RCC 7860 (cell line): ENCODE measurements around the gene MRTFA.

ENCODE experiments used
- DNase-seq: peaks from one replicate; pipeline ENCODE4 v3.0.0-alpha.2; 2015; ENCODE audit warnings: low spot score
- FAIRE-seq: peaks from 2 replicates; lab custom pipeline; 2012; peaks lifted over from hg19 to GRCh38; lab: Jason Lieb, UNC

The MRTFA gene

DNA sequence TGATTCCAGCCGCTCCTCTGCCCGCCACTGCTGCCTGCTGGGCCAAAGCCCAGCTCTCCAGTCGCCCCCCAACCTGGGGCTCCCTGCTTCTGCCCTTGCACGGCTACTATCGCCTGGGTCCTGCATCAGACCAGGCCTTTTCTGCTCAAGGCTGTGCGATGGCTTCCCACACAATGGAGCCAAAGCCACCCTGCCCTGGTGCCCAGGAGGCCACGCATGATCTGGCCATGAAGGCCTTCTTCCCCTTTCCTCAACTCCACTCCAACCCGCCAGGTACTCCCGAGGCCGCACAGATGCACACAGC lies 220.3 kb downstream of the MRTFA start:
- no peak for DNase-seq
- no peak for FAIRE-seq

DNA sequence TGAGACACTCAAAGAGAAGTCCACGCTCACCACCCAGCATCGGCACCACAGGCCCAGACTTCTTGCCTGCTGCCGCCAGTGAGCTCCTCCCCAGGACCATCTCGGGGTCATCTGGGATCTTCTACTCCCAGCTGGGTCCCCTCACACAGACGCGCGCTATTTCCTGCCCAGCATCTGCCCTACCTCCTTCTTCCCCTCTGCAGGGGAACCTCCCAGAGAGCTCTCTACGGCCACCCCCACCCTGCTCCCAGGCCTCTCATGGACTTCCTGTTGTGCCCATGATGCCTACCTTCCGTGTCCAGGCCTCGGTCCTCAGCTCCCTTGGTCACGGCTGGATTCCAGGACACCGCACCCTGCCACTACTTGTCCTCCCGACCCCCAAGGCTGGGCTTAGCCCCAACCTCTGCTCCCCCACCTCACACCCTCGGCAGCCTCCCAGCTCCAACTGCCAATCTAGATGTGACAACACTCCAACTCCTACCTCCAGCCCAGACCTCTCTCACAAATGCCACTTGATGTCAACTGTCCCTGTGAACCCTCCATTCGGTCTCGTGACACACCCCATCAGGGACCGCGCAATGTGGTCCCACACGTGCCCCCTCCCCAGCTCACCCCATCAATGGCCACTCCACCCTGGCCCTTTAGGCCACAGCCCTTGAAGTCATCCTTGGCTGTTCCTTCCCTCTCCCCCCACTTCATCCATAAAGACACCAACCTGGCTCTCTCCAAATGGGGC lies 220.8 kb downstream of the MRTFA start:
- FAIRE-seq: no peak
- DNase-seq: no peak

DNA sequence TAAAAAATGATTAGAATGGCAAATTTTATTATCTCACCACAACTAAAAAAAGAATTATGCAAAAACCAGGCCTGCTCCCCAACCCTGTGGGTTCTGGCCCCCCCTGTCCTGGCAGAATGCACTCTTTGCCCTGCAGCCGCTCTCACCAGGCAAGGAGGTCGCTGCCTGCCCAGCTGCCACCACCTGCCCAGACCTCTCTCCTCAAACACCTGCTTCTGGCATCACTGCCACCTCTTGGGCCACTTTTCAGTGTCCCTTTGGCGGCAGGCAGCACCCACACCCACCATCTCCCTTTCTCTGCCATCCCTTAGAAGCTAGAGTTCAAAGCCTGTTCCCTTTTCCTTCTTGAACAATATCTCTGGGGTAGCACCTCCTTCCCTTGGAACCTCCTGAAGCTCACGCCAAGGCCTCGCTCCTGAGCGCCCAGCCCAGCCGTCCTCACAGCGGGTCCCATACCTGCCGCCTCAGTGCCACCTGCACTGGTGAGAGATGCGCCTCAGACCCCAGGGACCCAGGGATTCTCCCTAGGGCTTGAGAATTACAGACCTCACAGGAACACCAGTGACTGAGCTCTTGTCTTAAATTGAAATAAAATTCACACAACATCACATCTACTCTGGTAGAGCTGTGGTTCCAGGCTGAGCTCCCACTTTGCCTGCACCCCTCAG lies 221.5 kb downstream of the MRTFA start:
- DNase-seq (no peak), FAIRE-seq (no peak)

- FAIRE-seq: no peak
- DNase-seq: no peak
Observed at GRCh38 chr22:40414311-40414710, 222.2 kb downstream of the MRTFA start.

- FAIRE-seq: no peak
- DNase-seq: no peak
Observed at GRCh38 chr22:40413873-40414272, 222.6 kb downstream of the MRTFA start.

DNA sequence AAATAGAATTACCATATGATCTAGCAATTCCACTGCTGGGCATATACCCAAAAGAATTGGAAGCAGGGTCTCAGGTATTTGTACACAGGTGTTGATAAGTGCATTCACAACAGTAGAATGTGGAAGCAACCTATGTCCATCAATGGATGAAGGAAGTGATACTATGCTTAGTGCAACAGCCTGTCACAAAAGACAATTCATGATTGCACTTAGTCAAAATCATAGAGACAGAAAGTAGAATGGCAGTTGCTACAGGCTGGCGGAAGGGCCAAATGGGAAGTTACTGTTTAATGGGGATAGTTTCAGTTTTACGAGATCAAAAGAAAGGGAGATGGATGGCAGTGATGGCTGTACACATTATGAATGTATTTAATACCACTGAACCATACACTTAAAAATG lies 224.1 kb downstream of the MRTFA start:
- FAIRE-seq (no peak), DNase-seq (no peak)

DNA sequence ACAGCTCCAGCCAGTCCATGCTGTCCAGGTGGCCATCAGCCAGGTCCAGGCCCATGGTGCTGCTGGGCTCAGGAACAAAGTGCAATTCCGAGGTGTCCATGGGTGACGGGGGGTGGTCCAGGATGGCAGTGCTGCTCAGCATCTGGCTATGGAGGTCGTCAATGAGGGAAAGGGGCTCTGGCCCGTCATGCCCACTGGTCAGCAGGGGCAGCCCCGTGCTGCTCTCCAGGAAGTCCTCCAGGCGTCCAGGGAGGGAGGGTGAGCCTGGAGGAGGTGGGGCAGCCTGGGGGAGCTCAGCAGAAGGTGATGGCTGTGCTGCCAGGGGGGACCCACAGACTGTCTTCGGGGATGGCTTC lies 225.0 kb downstream of the MRTFA start:
- no peak for FAIRE-seq
- DNase-seq: no peak

DNA sequence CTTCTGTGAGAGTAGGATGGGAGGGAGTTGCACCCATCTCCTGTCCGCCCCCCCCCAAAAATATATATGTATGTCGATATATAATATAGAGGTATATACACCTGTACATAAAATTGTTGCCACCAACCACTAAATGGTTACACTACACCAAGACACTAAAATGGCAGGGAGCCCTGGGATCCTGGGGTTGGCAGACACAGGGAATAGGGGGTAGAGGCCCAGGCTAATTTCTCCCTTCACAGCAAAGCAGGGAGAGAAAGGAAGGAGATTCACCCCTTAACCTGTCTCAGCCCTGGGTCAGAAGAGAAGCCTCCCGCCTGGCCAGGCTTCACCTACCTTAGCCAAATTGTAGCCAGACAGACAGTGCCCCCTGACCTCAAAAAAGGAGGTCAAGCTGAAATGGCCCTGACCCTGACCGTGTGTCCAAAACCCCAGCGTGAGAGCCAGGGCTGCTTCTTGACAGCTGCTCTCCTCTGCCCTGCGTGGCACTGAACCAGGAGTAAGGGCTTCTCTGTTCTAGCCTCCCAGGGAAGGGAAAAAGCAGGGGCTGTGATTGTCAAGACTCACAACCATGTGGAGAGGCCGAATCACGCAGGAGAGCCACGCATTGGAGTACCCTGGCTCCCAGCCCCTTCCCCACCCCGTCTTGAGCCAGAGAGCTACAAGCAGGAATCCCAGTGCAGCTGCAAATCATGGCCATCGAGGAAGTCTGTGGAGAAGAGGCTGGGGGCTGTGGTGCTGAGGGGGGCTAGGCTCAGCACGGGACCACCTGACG lies 225.6 kb downstream of the MRTFA start:
- FAIRE-seq: no peak

GRCh38 chr22:40410272-40410671 lies 226.2 kb downstream of the MRTFA start:
- no peak for DNase-seq
- FAIRE-seq: no peak

More for the DNA sequence above, 225.6 kb downstream of the MRTFA start:
- no peak for DNase-seq

DNA sequence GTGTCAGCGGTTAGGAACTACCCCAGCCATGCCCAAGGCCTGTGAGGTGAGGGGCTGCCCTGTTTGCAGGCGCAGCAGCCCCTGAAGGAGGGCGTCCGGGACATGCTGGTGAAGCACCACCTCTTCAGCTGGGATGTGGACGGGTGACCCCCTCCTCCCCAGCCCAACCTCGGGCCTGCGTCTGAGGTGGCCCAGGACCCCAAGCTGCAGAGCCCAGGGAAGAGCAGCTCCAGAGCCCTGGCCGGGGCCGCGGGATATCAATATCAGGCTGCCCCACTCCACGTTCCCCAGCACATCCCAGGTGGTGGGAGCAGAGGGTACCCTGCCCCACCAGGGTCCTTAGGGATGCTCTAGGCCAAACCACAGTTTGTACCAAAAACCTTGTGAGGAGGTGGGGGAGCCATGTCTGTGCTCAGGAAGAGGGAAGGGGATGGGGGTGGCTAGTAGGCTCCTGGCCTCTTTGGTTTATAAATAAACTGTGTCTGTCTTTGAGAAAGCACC lies 226.9 kb downstream of the MRTFA start:
- DNase-seq: no peak
- no peak for FAIRE-seq

- DNase-seq: no peak
- FAIRE-seq: no peak
Observed at GRCh38 chr22:40408718-40409612, 227.6 kb downstream of the MRTFA start.

GRCh38 chr22:40407831-40408717 lies 228.4 kb downstream of the MRTFA start:
- FAIRE-seq (no peak), DNase-seq (no peak)

DNA sequence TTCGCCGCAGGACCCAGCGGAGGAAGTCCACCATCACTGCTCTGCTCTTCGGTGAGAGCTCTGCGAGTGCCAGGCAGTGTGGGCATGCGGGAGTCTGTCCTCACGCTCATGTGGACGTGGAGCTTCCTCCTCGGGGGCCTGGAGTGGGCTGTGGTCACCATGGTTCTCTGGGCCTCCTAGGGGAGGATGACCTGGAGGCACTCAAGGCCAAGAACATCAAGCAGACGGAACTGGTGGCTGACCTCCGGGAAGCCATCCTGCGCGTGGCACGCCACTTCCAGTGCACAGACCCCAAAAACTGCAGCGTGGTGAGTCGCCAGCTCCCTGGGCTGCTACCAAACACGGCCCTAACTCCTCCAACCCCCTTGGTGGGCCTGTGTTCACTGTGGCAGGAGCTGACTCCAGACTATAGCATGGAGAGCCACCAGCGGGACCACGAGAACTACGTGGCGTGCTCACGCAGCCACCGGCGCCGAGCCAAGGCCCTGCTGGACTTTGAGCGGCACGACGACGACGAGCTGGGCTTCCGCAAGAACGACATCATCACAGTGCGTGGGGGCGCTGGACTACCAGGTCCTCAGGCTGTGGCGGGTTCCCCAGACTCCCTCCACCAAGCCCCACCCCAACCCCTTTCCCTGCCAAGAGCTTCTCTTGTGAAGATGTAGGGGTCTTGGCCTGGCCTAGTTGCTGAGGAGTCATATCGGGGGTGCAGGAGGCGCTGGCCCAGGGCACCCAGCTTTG lies 229.3 kb downstream of the MRTFA start:
- DNase-seq: no peak
- FAIRE-seq: no peak

DNA sequence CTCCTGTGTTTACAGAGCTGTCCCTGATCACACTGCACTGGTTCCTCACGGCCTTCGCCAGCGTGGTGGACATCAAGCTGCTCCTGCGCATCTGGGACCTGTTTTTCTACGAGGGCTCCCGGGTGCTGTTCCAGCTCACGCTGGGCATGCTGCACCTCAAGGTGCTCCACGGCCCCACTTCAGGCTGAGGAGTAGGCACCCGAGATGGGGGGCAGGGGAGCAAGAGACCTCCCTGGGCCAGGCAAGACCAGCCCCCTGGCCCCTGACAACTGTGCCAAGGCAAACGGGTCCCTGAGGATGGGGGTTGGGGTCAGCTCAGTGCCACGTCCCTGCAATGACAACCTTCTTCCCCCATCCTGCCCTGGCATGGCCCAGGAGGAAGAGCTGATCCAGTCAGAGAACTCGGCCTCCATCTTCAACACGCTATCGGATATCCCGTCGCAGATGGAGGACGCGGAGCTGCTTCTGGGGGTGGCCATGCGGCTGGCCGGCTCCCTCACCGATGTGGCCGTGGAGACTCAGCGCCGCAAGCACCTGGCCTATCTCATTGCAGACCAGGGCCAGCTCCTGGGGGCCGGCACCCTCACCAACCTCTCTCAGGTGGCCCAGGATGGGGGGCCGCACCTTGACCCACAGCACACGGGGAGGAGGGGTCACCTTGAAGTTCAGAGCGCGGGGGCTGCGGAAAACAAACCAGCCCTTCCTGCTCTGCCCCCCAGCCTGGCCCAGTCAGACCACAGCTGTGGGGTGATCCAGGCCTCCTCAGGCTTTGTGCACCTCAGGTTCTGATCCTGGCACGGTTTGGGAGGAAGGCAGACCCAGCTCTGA lies 230.2 kb downstream of the MRTFA start:
- no peak for DNase-seq
- no peak for FAIRE-seq

GRCh38 chr22:40405178-40406062 lies 231.1 kb downstream of the MRTFA start:
- FAIRE-seq (no peak), DNase-seq (no peak)

DNA sequence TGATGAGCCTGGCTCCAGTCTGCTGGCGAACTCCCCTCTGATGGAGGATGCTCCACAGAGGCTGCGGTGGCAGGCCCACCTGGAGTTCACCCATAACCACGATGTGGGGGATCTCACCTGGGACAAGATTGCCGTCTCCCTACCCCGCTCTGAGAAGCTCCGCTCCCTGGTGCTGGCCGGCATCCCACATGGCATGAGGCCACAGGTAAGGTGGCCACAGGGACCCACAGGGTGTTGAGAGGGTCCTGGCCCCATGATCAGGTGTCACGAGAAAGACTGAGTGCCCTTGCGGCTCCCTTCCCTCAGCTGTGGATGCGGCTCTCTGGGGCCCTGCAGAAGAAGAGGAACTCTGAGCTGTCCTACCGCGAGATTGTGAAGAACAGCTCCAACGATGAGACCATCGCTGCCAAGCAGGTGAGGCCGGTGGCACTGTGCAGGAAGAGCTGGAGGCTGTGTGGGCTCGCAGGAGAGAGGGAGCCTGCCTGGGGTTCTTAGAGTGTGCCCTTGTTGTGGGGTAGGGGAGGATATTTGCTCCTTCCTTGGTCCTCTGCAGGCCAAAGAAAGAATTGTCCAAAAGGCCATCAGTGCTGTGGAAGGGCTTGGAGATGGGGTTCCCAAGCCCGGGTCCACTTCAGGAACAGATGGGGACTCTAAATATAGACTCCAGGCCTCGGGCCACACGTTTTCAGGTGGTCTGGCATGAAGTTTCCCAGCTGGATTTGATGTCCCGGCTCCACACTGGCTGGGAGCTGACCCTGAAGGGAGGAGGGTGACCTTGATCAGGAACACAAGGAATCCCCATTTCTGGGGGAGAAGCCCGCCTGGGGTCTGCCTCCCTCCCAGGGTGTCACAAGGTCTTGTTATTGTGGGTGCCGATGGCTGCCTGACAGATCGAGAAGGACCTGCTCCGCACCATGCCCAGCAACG lies 232.0 kb downstream of the MRTFA start:
- no peak for DNase-seq
- no peak for FAIRE-seq
